ENCODE data around the gene XPO1.
A peak's percentile ranks its signal among the peaks of the same experiment; 100 is the strongest.

The XPO1 gene

GRCh38 chr2:61535449-61535848, 2.7 kb downstream of the XPO1 start:
- peak; percentile 17 for DNase-seq (ENCODE audit: low read depth)
- TF ChIP-seq CTCF (conservative IDR thresholded peaks at IDR 0.05; ENCODE audit: control insufficient read depth, insufficient read depth, low read depth, low read length): no peak
- peak overlapping the region; percentile 96 for H3K4me3 ChIP-seq (ENCODE audit: control insufficient read depth, low read depth, low read length)

GRCh38 chr2:61534926-61535325, 3.2 kb downstream of the XPO1 start:
- TF ChIP-seq CTCF (conservative IDR thresholded peaks at IDR 0.05; ENCODE audit: control insufficient read depth, insufficient read depth, low read depth, low read length): no peak
- H3K4me3 ChIP-seq (ENCODE audit: control insufficient read depth, low read depth, low read length): peak overlapping the region; percentile 96
- DNase-seq (ENCODE audit: low read depth): no peak

GRCh38 chr2:61530749-61531148, 7.4 kb downstream of the XPO1 start:
- H3K4me3 ChIP-seq (ENCODE audit: control insufficient read depth, low read depth, low read length): no peak overlapping the region

GRCh38 chr2:61529944-61530735, 8.0 kb downstream of the XPO1 start:
- DNase-seq (ENCODE audit: low read depth): no peak
- no peak overlapping the region for H3K4me3 ChIP-seq (ENCODE audit: control insufficient read depth, low read depth, low read length)
- TF ChIP-seq CTCF (conservative IDR thresholded peaks at IDR 0.05; ENCODE audit: control insufficient read depth, insufficient read depth, low read depth, low read length): no peak

More at GRCh38 chr2:61530749-61531148, 7.4 kb downstream of the XPO1 start:
- no peak for TF ChIP-seq CTCF (conservative IDR thresholded peaks at IDR 0.05; ENCODE audit: control insufficient read depth, insufficient read depth, low read depth, low read length)
- no peak for DNase-seq (ENCODE audit: low read depth)

- no peak for DNase-seq (ENCODE audit: low read depth)
- no peak for TF ChIP-seq CTCF (conservative IDR thresholded peaks at IDR 0.05; ENCODE audit: control insufficient read depth, insufficient read depth, low read depth, low read length)
- no peak overlapping the region for H3K4me3 ChIP-seq (ENCODE audit: control insufficient read depth, low read depth, low read length)
Measured at GRCh38 chr2:61520261-61520660, 17.9 kb downstream of the XPO1 start.

- no peak for DNase-seq (ENCODE audit: low read depth)
- no peak for TF ChIP-seq CTCF (conservative IDR thresholded peaks at IDR 0.05; ENCODE audit: control insufficient read depth, insufficient read depth, low read depth, low read length)
- no peak overlapping the region for H3K4me3 ChIP-seq (ENCODE audit: control insufficient read depth, low read depth, low read length)
Measured at GRCh38 chr2:61512768-61513398, 25.3 kb downstream of the XPO1 start.

Measured in fibroblast of mammary gland (primary cell).